ENCODE results near the gene KDM7A.

Gene KDM7A

DNA sequence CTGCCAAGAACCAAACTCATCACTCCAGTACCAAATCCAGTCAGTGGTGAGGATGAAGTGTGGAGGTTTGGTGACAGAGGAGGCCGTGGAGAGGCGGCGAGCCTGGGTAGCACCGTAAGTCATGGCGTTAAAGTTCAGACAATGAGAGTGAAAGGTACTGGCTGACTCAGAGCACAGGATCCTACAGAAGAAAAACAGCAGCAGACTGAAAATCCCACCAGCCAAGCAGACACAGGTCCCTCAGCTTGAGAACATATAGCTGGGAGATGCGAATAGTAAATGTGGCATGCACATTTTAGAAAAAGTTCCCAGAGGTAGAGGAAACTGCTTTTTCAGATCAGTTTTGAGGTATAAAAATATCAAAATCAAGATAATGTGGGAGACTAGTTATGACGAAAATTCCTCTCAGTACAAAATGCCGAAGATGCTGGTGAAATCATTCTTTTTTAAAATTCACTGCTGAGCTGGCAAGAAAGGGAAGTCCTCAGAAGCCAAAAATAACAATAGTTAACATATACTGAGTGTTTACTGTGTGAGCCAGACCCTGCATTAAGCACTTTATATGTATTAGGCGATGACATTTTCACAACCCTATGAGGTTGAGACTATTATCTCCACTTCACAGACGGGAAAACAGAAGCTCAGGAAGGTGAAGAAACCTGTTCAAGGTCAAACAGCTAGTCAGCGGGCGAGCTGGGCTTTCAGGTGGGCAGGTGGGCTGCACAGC lies 135.0 kb downstream of the KDM7A start:
- no peak overlapping the region for H3K4me3 ChIP-seq
- H3K27ac ChIP-seq, result no peak overlapping the region

DNA sequence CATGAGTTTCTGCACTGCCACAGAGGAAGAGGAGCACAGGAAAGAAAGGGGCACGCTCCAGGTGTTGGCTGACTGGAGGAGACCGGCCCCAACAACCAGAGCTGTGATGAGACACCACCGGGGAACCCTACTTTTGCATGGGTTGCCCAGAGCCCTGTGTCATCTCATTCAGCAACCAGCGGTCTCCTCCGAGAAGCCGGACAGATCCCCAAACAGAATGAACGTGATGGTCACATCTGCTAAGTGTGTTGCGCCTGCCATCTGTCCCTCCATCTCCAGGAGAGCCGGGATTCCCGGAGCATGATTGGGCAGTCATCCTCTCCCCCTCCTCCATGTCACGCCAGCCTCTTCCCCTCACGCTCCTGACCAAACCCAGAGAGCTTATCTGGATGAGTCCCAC lies 136.9 kb downstream of the KDM7A start:
- H3K27ac ChIP-seq, result peak overlapping the region in 1 of 21 experiments; percentile 33
- no peak overlapping the region for H3K4me3 ChIP-seq

DNA sequence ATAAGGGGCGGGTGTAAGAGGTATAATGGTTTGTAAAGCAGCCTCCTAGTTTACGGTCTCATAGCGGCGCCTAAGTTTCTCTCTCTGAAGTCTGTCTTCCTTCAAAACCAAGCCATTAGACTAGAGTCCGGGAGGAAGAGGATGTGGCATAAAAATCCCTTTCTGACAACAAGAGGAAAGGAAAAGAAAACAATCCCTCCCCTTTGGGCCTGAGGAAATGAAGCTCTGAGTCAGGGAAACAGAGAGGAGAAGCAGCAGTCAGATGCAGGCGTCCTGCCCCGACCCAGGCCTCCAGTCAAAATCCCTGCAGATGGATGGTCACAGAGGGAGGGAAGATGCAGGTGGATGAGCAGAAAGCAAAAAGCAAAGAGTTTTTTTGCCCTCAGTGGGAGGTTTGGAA lies 137.7 kb downstream of the KDM7A start:
- peak overlapping the region in 2 of 21 experiments; percentile 18 to 54 for H3K27ac ChIP-seq
- no peak overlapping the region for H3K4me3 ChIP-seq

DNA sequence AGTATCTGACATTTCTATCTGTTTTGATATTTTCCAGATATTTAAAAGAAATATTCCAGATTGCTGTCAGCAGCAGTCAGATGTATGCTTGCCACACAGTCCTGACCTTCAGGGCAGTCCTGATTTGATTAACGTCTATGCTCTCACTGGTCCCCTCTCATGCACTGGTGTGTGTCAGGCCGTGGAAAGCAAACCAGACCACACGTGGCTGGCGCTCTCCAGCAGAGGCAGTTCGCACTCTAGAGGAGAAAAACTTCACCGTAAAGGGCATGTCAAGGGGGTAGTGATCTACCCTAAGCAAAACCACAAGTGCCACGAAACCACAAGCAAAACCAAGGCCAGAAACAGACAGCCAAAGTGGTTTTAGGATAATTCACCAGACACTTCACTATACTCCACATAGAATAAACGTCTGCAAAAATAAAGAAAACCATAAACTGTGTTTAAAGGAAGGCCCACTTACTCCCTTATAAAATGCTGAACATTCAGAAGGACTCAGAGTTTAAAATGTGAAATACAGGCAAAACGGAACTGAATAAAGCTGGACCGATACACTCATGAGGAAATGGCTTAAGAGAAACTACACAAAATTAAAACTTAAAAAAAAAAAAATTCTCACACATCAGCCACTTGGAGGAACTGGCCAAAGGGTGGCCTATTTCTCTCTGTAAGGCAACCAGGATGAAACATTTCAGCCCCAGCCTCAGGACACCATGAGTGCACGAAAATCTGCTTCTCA lies 140.4 kb downstream of the KDM7A start:
- H3K27ac ChIP-seq, result peak overlapping the region in 1 of 21 experiments; percentile 0

DNA sequence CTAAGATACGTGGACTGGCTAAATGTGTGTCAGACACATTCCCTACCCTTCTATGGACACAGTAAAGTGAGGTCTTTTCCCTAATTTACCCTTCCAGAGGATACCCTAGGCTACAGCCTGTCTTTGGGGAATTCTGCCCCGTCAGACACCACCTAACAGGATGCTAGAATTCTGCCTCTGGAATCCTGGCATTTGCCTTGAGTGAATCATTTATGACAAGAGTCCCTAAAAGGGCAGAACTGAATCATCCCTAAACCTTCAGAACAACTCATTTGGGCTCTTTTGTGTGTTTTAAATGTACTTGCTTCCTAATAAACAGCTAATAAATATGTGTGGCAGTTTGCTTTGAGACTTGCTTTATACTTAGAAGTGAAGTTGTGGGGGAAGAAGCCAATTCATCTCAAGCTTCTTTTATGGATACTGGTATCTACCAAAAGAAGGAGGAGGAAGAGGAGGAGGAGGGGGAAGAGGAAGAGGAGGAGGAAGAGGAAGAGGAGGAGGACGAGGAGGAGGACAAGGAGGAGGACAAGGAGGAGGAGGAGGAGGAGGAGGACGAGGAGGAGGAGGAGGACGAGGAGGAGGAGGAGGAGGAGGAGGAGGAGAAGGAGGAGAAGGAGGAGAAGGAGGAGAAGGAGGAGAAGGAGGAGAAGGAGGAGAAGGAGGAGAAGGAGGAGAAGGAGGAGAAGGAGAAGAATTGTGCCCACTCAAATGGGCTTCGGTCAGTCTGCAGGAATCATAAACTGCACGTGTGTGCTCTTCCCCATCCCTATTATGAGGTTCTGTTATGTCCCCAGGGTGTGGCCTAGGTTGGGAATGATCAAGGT lies 141.2 kb downstream of the KDM7A start:
- Histone ChIP-seq H3K27ac (no peak overlapping the region), H3K4me3 (no peak overlapping the region)

More for the DNA sequence above, 140.4 kb downstream of the KDM7A start:
- H3K4me3 ChIP-seq, result no peak overlapping the region
